Neural cell (in vitro differentiated cells): ENCODE results near the gene PGAP2. TPM values are rescaled to one million over a fixed set of nuclear protein-coding genes. Genes with fewer than 3 reads are reported as not detected.

Experiments used
- H2AFZ ChIP-seq: fragments of 200-600, 300-800 bp; sonication (generic), shearing (Covaris generic); 2 replicates; pipeline ENCODE4 v1.6.0; 2014; ENCODE audit warnings: low read depth, mild to moderate bottlenecking, antibody characterized with exemption, low read length, moderate library complexity
- H3F3A ChIP-seq: fragments of 200-600 bp; shearing (Covaris generic); 2 replicates; pipeline ENCODE4 v1.6.1; 2016; ENCODE audit warnings: mild to moderate bottlenecking, moderate library complexity, mixed read lengths, antibody characterized with exemption, low read length; ENCODE audit not compliant: insufficient read depth, poor library complexity, severe bottlenecking
- H3K27ac ChIP-seq: fragments of 200-600, 300-800 bp; sonication (generic), shearing (Covaris generic); 2 replicates; pipeline ENCODE4 v1.5.1; 2014; ENCODE audit warnings: mild to moderate bottlenecking, low read length, moderate library complexity
- H3K27me3 ChIP-seq: fragments of 300-800, 200-600 bp; sonication (generic), shearing (Covaris generic); 2 replicates; pipeline ENCODE4 v1.6.0; 2014; ENCODE audit warnings: mild to moderate bottlenecking, low read depth, low read length, moderate library complexity; ENCODE audit not compliant: insufficient read depth
- H3K36me3 ChIP-seq: fragments of 300-800, 200-600 bp; sonication (generic), shearing (Covaris generic); 2 replicates; pipeline ENCODE4 v1.5.1; 2014; ENCODE audit warnings: mild to moderate bottlenecking, antibody characterized with exemption, low read length, moderate library complexity; ENCODE audit not compliant: insufficient read depth
- H3K4me2 ChIP-seq: fragments of 300-800, 200-600 bp; sonication (generic), shearing (Covaris generic); 2 replicates; pipeline ENCODE4 v1.6.0; 2014; ENCODE audit warnings: mild to moderate bottlenecking, low read length
- H3K4me3 ChIP-seq: fragments of 300-800, 200-600 bp; sonication (generic), shearing (Covaris generic); 2 replicates; pipeline ENCODE4 v1.5.1; 2014; ENCODE audit warnings: mild to moderate bottlenecking, low read length, moderate library complexity
- H3K79me2 ChIP-seq: fragments of 200-600 bp; shearing (Covaris generic); replicated peaks from 2 replicates; pipeline ENCODE4 v1.6.0; 2014; ENCODE audit warnings: mild to moderate bottlenecking, low read length, moderate library complexity; ENCODE audit not compliant: insufficient read depth
- H3K9ac ChIP-seq: fragments of 300-800, 200-600 bp; sonication (generic), shearing (Covaris generic); 2 replicates; pipeline ENCODE4 v1.6.1; 2016; ENCODE audit warnings: mild to moderate bottlenecking, low read length, mixed read lengths
- H3K9me2 ChIP-seq: fragments of 200-600 bp; shearing (Covaris generic); 2 replicates; pipeline ENCODE4 v1.6.1; 2016; ENCODE audit warnings: mild to moderate bottlenecking, low read length, mixed read lengths; ENCODE audit not compliant: insufficient read depth
- H3K9me3 ChIP-seq: fragments of 200-600, 300-800 bp; sonication (generic), shearing (Covaris generic); 2 replicates; pipeline ENCODE4 v1.6.1; 2016; ENCODE audit warnings: mild to moderate bottlenecking, mixed run types, low read length, moderate library complexity, mixed read lengths
- H4K20me1 ChIP-seq: fragments of 200-600 bp; shearing (Covaris generic); 2 replicates; pipeline ENCODE4 v1.6.1; 2016; ENCODE audit warnings: mild to moderate bottlenecking, mixed run types; ENCODE audit not compliant: insufficient read depth
- CTCF ChIP-seq: fragments of 450-650 bp; IDR thresholded peaks from 2 replicates; pipeline ENCODE4 v1.5.1; 2014; ENCODE audit warnings: antibody characterized with exemption, mild to moderate bottlenecking, moderate library complexity; ENCODE audit not compliant: poor library complexity, severe bottlenecking
- EP300 ChIP-seq: fragments of 450-650 bp; conservative IDR thresholded peaks from 2 replicates; pipeline ENCODE4 v1.6.1; 2014; ENCODE audit warnings: antibody characterized with exemption, mild to moderate bottlenecking, moderate library complexity; ENCODE audit not compliant: poor library complexity, severe bottlenecking
- EZH2 ChIP-seq: fragments of 200-600, 300-800 bp; shearing (Covaris generic), sonication (generic); IDR thresholded peaks from 2 replicates; pipeline ENCODE4 v1.6.1; 2014; ENCODE audit warnings: antibody characterized with exemption, low read length, borderline replicate concordance, mild to moderate bottlenecking; ENCODE audit not compliant: insufficient read depth, poor library complexity, severe bottlenecking
- MXI1 ChIP-seq: fragments of 450-650 bp; conservative IDR thresholded peaks from 2 replicates; pipeline ENCODE4 v1.6.1; 2014; ENCODE audit warnings: antibody characterized with exemption, mild to moderate bottlenecking; ENCODE audit not compliant: poor library complexity, severe bottlenecking
- POLR2AphosphoS5 ChIP-seq: IDR thresholded peaks from 2 replicates; pipeline ENCODE4 v1.6.1; 2012
- RAD21 ChIP-seq: fragments of 450-650 bp; conservative IDR thresholded peaks from 2 replicates; pipeline ENCODE4 v1.6.1; 2014; ENCODE audit warnings: antibody characterized with exemption, mild to moderate bottlenecking, moderate library complexity
- SMC3 ChIP-seq: fragments of 450-650 bp; conservative IDR thresholded peaks from 2 replicates; pipeline ENCODE4 v1.6.1; 2014; ENCODE audit warnings: antibody characterized with exemption, mild to moderate bottlenecking, moderate library complexity; ENCODE audit not compliant: poor library complexity
- TAF1 ChIP-seq: IDR thresholded peaks from 2 replicates; pipeline ENCODE4 v1.6.1; 2012; ENCODE audit warnings: low read depth
- polyA plus RNA-seq: library from polyadenylated mRNA; depleted of rRNA; stranded (reverse); fragments of >200 nt; gene quantifications from 2 replicates; pipeline ENCODE4 v1.2.3, GENCODE V29; 2014
- TF ChIP-seq, protein P1 (sequence below): IDR thresholded peaks from 2 replicates; pipeline ENCODE4 v1.6.1; 2012; ENCODE audit warnings: borderline replicate concordance

PGAP2 gene
- polyA plus RNA-seq, 1 donor from 2014 or later: 30.1 TPM

- H3K36me3 ChIP-seq: no peaks in the 10 kb centered on the region
- H3K79me2 ChIP-seq: no peaks in the 10 kb centered on the region
- no peaks in the 10 kb centered on the region for H4K20me1 ChIP-seq
- H3K4me2 ChIP-seq: no peak overlapping the region
- H2AFZ ChIP-seq: no peak overlapping the region
- no peak overlapping the region for H3K4me3 ChIP-seq
- no peak overlapping the region for H3K9ac ChIP-seq
- TF ChIP-seq RAD21 (no peak), MXI1 (no peak), EZH2 (no peak), TAF1 (no peak), POLR2AphosphoS5 (no peak)
- TF ChIP-seq, protein P1, sequence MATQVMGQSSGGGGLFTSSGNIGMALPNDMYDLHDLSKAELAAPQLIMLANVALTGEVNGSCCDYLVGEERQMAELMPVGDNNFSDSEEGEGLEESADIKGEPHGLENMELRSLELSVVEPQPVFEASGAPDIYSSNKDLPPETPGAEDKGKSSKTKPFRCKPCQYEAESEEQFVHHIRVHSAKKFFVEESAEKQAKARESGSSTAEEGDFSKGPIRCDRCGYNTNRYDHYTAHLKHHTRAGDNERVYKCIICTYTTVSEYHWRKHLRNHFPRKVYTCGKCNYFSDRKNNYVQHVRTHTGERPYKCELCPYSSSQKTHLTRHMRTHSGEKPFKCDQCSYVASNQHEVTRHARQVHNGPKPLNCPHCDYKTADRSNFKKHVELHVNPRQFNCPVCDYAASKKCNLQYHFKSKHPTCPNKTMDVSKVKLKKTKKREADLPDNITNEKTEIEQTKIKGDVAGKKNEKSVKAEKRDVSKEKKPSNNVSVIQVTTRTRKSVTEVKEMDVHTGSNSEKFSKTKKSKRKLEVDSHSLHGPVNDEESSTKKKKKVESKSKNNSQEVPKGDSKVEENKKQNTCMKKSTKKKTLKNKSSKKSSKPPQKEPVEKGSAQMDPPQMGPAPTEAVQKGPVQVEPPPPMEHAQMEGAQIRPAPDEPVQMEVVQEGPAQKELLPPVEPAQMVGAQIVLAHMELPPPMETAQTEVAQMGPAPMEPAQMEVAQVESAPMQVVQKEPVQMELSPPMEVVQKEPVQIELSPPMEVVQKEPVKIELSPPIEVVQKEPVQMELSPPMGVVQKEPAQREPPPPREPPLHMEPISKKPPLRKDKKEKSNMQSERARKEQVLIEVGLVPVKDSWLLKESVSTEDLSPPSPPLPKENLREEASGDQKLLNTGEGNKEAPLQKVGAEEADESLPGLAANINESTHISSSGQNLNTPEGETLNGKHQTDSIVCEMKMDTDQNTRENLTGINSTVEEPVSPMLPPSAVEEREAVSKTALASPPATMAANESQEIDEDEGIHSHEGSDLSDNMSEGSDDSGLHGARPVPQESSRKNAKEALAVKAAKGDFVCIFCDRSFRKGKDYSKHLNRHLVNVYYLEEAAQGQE: no peak
- H3K9me2 ChIP-seq: no peaks in the 10 kb centered on the region
- H3K27me3 ChIP-seq: no peaks in the 10 kb centered on the region
- no peaks in the 10 kb centered on the region for H3F3A ChIP-seq
- no peaks in the 10 kb centered on the region for H3K9me3 ChIP-seq
- no peak overlapping the region for H3K27ac ChIP-seq
Measured at GRCh38 chr11:3816673-3817072, 8.3 kb downstream of the PGAP2 start.

DNA sequence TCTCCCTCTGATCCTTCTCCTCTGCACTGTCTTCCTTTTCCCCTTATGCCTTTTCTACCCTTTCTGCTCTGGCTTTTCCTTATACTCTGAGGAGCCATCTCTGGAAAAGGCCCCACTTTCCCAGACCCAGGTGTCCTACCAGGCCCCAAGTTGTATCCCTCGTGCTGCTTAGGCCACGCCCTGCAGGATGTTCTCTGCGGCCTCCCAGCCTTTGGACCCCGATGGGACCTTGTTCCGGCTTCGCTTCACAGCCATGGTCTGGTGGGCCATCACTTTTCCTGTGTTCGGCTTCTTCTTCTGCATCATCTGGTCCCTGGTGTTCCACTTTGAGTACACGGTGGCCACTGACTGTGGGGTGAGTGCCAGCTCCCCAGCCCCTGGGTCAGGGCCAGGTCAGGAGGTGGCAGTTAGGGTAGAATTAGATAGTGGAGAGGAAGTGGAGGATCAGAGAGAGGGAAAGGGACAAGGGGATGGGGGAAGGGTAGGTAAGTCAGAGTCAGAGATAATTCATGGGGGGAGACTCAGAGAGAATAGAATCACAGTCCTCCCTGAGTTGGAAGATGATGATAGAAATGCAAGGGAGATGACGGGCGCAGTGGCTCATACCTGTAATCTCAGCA lies 8.9 kb downstream of the PGAP2 start:
- no peaks in the 10 kb centered on the region for H3K9me3 ChIP-seq
- H3K79me2 ChIP-seq: no peaks in the 10 kb centered on the region
- no peaks in the 10 kb centered on the region for H3K9me2 ChIP-seq
- no peak overlapping the region for H3K4me3 ChIP-seq
- no peak overlapping the region for H2AFZ ChIP-seq
- H4K20me1 ChIP-seq: no peaks in the 10 kb centered on the region
- H3K27ac ChIP-seq: no peak overlapping the region
- no peaks in the 10 kb centered on the region for H3K36me3 ChIP-seq
- H3F3A ChIP-seq: no peaks in the 10 kb centered on the region
- H3K27me3 ChIP-seq: no peaks in the 10 kb centered on the region
- no peak overlapping the region for H3K4me2 ChIP-seq
- TF ChIP-seq MXI1 (no peak), CTCF (no peak), SMC3 (no peak), EP300 (no peak), TAF1 (no peak), EZH2 (no peak), POLR2AphosphoS5 (no peak), RAD21 (no peak)
- TF ChIP-seq, protein P1: no peak
- no peak overlapping the region for H3K9ac ChIP-seq
